ENCODE measurements around the gene PUS3. TPM values are rescaled to one million over a fixed set of nuclear protein-coding genes. Genes with fewer than 3 reads are reported as not detected.

The PUS3 gene
- polyA plus RNA-seq, 1 donor from 2014 or later: 15.5 TPM

DNA sequence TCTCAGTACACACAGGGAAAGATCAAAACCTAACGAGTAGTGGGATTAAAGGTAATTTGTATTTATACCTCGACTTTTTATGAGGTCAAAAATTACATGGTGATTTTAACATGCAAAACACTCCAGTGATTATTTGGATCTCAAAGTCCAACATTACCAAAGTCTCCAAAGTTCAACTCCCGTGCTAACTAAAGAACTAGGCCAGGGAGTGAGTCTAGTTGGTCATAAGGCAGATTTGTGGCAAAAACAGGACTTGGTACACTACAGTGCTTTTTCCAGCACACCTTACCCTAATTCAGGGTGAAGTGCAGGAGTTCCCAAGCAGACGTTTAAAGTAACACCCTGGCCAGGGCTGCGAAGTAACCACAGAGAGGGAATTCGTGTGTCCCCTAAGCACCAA, 1.1 kb downstream of the PUS3 start:
- Histone ChIP-seq H2AFZ (ENCODE audit: low read depth, low read length) (no peak overlapping the region), H3K4me2 (ENCODE audit: low read length) (peak overlapping the region; percentile 12), H3K9me3 (ENCODE audit: low read length) (no peaks in the 10 kb centered on the region), H3K27me3 (ENCODE audit: insufficient read depth, low read depth, low read length) (no peaks in the 10 kb centered on the region), H3F3A (ENCODE audit: insufficient read depth, low read length, poor library complexity, severe bottlenecking) (no peaks in the 10 kb centered on the region), H4K20me1 (ENCODE audit: insufficient read depth) (no peaks in the 10 kb centered on the region), H3K36me3 (ENCODE audit: insufficient read depth, low read length) (no peaks in the 10 kb centered on the region), H3K79me2 (replicated peaks; ENCODE audit: insufficient read depth, low read length) (peaks cover 7% of the 10 kb centered on the region), H3K9ac (ENCODE audit: low read length) (no peak overlapping the region), H3K4me3 (ENCODE audit: low read length) (peak overlapping the region; percentile 76), H3K27ac (ENCODE audit: low read length) (no peak overlapping the region), H3K9me2 (ENCODE audit: insufficient read depth, low read length) (no peaks in the 10 kb centered on the region)
- TF ChIP-seq TAF1 (IDR thresholded peaks at IDR 0.05; ENCODE audit: low read depth) (no peak), POLR2AphosphoS5 (IDR thresholded peaks at IDR 0.05) (no peak)

- Histone ChIP-seq H3K4me3 (ENCODE audit: low read length) (no peak overlapping the region), H4K20me1 (ENCODE audit: insufficient read depth) (no peaks in the 10 kb centered on the region), H3K9ac (ENCODE audit: low read length) (no peak overlapping the region), H2AFZ (ENCODE audit: low read depth, low read length) (no peak overlapping the region), H3F3A (ENCODE audit: insufficient read depth, low read length, poor library complexity, severe bottlenecking) (no peaks in the 10 kb centered on the region), H3K27ac (ENCODE audit: low read length) (no peak overlapping the region), H3K79me2 (replicated peaks; ENCODE audit: insufficient read depth, low read length) (no peaks in the 10 kb centered on the region), H3K4me2 (ENCODE audit: low read length) (no peak overlapping the region), H3K9me2 (ENCODE audit: insufficient read depth, low read length) (no peaks in the 10 kb centered on the region), H3K36me3 (ENCODE audit: insufficient read depth, low read length) (no peaks in the 10 kb centered on the region), H3K9me3 (ENCODE audit: low read length) (no peaks in the 10 kb centered on the region), H3K27me3 (ENCODE audit: insufficient read depth, low read depth, low read length) (no peaks in the 10 kb centered on the region)
- no peak for TF ChIP-seq SMC3 (conservative IDR thresholded peaks at IDR 0.05; ENCODE audit: poor library complexity)
- TF ChIP-seq CTCF (IDR thresholded peaks at IDR 0.05; ENCODE audit: poor library complexity, severe bottlenecking): no peak
- no peak for TF ChIP-seq EZH2 (IDR thresholded peaks at IDR 0.05; ENCODE audit: borderline replicate concordance, insufficient read depth, low read length, poor library complexity, severe bottlenecking)
- no peak for TF ChIP-seq EP300 (conservative IDR thresholded peaks at IDR 0.05; ENCODE audit: poor library complexity, severe bottlenecking)
- TF ChIP-seq REST (IDR thresholded peaks at IDR 0.05; ENCODE audit: borderline replicate concordance): no peak
- no peak for TF ChIP-seq RAD21 (conservative IDR thresholded peaks at IDR 0.05)
- no peak for TF ChIP-seq POLR2AphosphoS5 (IDR thresholded peaks at IDR 0.05)
- TF ChIP-seq MXI1 (conservative IDR thresholded peaks at IDR 0.05; ENCODE audit: poor library complexity, severe bottlenecking): no peak
- TF ChIP-seq TAF1 (IDR thresholded peaks at IDR 0.05; ENCODE audit: low read depth): no peak
Observed at GRCh38 chr11:125892994-125893393, 10.0 kb downstream of the PUS3 start.

DNA sequence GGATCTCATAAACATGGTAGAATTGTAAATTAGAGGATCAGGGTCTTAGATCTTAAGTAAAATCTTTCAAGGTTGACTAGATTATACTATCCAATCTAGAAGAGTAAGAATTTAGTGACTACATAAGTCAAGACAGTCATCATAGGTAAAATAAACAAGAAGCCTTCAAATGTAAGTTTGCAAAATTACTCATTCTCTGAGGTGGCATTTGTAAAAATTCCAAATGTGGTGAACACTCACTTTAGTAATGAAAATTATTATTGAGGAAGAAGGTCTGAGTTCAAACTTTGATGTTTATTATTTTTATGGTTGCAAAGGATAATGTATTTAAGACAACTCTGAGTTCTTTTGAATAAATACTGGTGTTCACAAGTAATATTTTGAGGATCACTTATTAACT, 10.9 kb downstream of the PUS3 start:
- Histone ChIP-seq H3K9ac (ENCODE audit: low read length) (no peak overlapping the region), H3K9me2 (ENCODE audit: insufficient read depth, low read length) (no peaks in the 10 kb centered on the region), H3K4me2 (ENCODE audit: low read length) (no peak overlapping the region), H3K79me2 (replicated peaks; ENCODE audit: insufficient read depth, low read length) (no peaks in the 10 kb centered on the region), H3F3A (ENCODE audit: insufficient read depth, low read length, poor library complexity, severe bottlenecking) (no peaks in the 10 kb centered on the region), H4K20me1 (ENCODE audit: insufficient read depth) (no peaks in the 10 kb centered on the region), H2AFZ (ENCODE audit: low read depth, low read length) (no peak overlapping the region), H3K27me3 (ENCODE audit: insufficient read depth, low read depth, low read length) (no peaks in the 10 kb centered on the region), H3K36me3 (ENCODE audit: insufficient read depth, low read length) (no peaks in the 10 kb centered on the region), H3K27ac (ENCODE audit: low read length) (no peak overlapping the region), H3K9me3 (ENCODE audit: low read length) (no peaks in the 10 kb centered on the region), H3K4me3 (ENCODE audit: low read length) (no peak overlapping the region)
- TF ChIP-seq MXI1 (conservative IDR thresholded peaks at IDR 0.05; ENCODE audit: poor library complexity, severe bottlenecking) (no peak), REST (IDR thresholded peaks at IDR 0.05; ENCODE audit: borderline replicate concordance) (no peak), SMC3 (conservative IDR thresholded peaks at IDR 0.05; ENCODE audit: poor library complexity) (no peak)

Data from neural cell (in vitro differentiated cells).